Cardiac septum (tissue), 1 donor: ENCODE results near the gene KCNT1. TPM values are rescaled to one million over a fixed set of nuclear protein-coding genes. Genes with fewer than 3 reads are reported as not detected.

ENCODE experiments used
- DNase-seq: peaks from one replicate; pipeline ENCODE4 v3.0.0-alpha.2; 2020; ENCODE audit warnings: low spot score
- intact Hi-C: fragments of 100-400 bp; cut with DNase I; formaldehyde crosslinking; loops from one replicate; pipeline ENCODE4 v1.14.0; 2022
- total RNA-seq: library from RNA; stranded (reverse); fragmentation: NEBNext Ultra II Directional; extraction: Animal tissue kit (Norgen Biotek cat#: 25700); gene quantifications from one replicate; pipeline ENCODE4 v1.2.1, GENCODE V29; 2021
- donor health status: DM: no; HTN: no; CAD: no.

KCNT1 gene
- total RNA-seq, 1 donor from 2014 or later, result 1.2 TPM

DNA sequence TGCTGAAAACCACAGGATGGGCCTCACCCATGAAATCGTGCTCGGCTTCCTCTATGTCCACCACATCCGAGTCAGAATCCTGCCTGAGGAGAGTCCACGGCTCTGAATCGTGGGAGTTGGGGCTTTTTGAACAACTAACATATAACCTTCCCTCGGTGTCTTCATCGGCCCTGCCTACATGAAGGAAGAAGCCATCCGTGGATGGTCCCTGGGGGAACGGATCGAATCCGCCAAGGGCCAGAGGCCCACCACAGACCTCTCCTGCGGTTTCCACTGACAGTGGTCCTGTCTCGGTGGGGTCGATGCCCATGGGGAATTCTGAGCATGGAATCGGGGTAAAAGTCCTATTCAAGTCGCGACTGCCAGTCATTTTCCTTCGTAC is 120.4 kb downstream of the KCNT1 start:
- DNase-seq, result no peak
- intact Hi-C loops, result no loop called here

DNA sequence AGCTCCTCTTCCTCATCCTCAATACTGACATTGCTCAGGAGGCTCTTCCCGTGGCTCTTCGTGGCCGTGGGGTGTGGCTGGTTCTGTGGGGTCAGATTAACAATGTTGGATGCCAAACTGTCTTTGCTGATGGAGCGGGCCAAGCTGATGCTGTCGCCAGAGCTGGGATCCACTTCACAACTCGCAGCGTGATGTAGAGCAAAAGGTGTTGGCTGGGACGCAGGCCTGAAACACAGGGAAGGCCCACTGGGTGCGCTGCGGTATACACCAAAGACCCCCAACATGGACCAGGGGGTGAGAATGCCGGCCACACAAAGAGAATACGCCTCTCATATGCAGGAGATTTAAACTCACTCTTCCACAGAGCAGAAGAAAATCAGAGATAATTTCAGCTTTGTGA is 121.1 kb downstream of the KCNT1 start:
- DNase-seq, result peak; percentile 56
- intact Hi-C loops, result no loop called here

DNA sequence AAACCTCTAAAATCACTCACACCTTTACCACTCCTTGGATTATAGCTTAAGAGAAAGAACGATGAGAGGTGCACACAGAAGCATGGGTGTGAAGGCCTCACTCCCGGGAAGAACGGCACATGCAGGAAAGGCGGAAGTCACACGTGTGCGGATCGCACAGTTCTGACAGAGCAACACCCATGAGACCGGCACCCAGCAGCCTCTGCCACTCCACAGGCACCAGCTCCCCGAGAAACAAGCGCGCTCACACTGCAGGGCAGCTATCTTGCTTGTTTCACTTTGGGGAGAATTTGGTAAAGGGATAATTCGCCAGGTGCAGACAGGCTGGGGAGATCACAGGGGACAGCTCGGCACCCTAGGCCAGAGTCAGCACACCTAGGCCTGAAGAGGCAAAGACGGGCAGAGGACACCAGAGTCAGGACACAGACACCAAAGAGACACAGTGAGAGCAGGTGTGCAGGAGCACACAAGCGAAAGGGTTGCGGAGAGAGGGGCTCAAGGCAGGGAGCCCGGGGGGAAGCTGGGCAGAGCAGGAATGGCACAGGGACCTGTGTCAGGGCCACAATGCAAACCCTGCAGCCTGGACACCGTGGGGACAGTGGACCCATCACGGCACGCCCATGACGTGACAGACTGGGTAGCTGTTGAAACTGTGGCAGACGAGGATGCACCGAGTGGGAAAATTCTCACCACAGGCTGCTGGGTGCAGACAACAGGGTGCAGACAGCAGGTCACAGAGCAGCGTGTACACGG is 123.6 kb downstream of the KCNT1 start:
- intact Hi-C loops, result no loop called here
- DNase-seq, result peak; percentile 38

DNA sequence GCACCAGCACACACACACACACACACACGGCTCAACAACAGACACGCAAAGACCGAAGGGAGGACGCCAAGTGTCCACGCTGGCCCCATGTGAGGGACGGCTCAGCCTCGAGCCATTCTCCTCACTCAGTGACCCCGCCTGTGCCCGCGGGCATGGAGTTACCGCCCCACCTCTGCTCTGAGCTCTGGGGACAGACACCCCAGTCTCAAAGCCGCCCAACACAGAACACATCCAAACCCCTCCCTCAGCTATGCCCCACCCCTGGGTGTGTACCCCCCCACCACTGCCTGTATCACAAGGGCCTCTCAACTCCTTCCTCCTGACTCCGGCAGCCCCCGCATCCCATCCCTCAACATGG is 124.2 kb downstream of the KCNT1 start:
- intact Hi-C loops, result no loop called here
- DNase-seq, result peak; percentile 6

DNA sequence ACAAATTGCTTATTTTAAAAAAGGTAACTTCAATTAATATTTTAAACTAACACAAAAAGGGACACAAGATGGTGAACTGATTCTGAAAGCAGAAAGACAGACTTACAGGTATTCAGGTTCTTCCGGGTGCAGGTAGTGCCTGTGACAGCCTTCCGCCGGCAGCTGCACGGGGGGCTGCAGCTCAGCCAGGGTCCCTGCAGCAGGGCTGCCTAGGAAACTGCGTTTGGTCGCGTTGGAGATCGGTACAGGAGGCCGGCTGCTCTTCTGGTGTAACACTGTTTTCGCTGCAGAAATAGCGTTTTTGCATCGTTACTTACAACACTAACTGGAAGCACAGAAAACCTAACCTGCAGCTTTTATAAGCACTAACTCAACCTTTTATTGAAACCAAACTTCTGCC is 125.3 kb downstream of the KCNT1 start:
- intact Hi-C loops, result no loop called here
- DNase-seq, result peak; percentile 10

DNA sequence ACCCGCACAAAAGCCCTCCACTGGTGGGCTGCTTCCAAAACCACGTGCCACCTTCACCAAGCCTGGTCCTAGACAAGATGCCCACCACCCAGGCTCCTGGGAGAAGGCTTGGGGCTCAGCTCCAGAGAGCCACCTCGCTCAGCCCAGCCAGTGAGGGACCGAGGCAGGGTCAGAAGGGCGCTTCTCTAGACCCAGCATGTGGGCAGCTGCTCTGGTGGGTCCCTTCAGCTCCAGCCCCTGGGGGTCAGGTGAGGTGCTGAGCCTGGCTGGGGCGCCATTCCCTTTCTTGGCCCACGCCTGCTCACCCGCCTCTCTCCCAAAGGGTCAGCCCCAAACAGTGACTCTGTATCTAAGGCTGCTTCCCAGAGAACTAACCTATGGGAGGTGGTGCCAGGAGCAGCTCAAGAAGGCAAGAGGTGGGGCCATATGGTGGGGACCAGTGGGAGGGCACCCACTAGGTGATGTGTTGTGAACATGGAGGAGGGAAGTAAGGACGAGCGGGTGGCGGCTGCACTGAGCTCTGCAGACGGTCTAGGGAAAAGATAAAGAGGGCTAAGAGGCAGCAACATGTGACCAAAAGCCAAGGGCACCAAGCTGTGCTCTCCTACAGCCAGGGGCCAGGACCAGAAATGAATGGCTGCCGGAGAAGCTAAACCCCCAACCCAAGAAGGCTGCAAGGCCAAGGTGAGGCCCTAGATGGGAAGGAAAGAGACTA is 126.0 kb downstream of the KCNT1 start:
- intact Hi-C loops, result no loop called here
- DNase-seq, result peak; percentile 70

DNA sequence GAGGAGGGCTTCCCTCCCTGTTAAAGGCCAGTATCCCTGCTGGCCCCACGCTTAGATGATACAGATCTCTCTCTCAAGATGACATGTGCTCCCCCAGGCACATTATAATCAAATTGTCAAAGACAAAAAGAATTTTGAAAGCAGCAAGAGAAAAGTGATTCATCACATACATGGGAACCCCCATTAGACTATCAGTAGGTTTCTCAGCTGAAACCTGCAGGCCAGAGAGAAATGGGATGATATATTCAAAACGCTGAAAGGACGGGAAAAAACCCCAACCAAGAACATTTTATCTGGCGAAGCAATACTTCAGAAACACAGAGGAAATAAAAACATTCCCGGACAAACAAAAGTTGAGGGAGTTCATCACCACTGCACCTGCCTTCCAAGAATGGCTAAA is 126.7 kb downstream of the KCNT1 start:
- intact Hi-C loops, result no loop called here

DNA sequence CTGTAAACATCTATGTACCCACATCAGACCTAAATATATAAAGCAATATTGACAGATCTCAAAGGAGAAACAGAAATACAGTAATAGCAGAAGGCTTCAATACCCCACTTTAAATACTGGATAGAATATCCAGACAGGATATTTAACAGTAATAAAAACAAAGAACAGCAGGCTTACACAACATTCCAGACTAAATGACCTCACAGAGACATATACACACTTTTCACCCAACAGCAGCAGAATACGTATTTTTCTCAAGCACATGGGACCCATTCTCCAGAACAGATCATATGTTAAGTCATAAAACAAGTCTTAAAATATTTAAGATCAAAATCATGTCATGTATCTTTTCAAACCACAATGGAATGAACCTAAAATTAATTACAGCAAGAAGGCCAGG is 128.5 kb downstream of the KCNT1 start:
- DNase-seq, result no peak
- intact Hi-C loops, result no loop called here

More for the DNA sequence above, 126.7 kb downstream of the KCNT1 start:
- no peak for DNase-seq

DNA sequence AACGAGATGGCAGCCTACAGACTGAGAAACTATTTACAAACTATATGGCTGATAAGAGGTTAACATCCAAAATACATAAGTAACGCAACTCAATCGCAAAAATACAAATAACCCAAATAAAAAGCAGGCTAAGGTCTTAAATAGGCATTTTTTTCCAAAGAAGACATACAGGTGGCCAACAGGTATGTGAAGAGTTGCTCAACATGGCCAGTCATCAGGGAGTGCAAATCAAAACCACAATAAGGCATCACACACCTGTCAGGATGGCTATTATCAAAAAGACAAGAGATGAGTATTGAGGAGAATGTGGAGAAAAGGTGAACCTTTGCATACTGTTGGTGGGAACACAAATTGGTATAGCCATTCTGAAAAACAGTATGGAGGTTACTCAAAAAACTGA is 131.9 kb downstream of the KCNT1 start:
- intact Hi-C loops, result no loop called here
- no peak for DNase-seq

DNA sequence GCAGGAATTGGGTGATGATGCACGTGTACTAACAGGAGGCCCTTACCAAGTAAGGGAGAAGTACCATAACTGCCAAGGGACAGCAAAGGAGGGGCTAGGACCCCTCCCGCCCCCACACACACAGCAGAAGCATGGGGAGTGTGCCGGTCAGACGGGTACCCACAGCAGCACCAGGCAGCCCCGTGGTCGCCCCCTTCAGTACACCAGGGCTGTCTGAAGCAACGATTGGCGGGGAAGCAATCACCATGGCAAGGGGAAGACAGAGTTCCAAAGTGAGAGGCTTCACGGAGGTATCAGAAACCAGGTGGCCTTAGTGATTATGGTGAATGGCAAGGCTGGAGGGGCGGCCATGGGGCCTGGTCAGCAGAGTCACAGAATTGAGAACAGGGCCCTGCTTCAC is 133.1 kb downstream of the KCNT1 start:
- no peak for DNase-seq
- intact Hi-C loops, result no loop called here

DNA sequence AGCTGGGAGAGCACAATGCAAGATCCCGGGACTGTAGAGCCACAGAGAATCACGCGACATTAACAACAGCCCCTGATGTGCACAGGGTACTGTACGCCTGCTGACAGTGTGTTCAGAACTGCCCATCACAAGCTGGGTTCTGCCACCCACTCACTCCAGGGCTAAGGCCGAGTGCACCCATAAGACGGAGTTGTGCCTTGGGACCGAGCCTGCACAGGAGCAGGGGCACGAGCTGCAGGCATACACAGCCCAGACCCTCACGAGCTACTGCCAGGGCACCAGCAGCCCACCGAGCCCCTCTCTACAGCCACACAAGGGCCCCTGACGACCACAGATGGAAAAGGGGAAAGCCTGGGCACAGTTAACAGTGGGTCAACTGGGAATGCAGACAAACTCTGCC is 137.5 kb downstream of the KCNT1 start:
- intact Hi-C loops, result no loop called here
- DNase-seq, result peak; percentile 46

DNA sequence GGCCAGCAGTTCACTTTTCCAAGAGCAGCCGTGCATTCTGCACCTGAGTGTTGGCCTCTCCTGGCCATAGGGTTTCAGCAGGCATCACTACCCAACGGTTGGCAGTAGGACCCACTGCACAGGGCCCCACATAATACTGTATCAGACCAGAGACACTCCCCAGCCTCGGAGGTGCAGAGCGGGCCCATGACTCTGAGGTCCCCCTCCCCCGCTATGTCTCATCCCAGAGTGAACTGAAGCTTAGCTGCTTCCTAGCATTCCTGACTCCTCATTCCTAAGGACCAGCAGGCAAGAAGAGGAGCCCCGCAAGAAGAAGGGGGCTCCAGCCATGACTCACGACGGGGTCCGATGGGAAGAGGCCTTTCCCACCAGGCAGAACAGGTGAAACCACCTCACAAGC is 138.1 kb downstream of the KCNT1 start:
- DNase-seq, result no peak
- intact Hi-C loops, result no loop called here

DNA sequence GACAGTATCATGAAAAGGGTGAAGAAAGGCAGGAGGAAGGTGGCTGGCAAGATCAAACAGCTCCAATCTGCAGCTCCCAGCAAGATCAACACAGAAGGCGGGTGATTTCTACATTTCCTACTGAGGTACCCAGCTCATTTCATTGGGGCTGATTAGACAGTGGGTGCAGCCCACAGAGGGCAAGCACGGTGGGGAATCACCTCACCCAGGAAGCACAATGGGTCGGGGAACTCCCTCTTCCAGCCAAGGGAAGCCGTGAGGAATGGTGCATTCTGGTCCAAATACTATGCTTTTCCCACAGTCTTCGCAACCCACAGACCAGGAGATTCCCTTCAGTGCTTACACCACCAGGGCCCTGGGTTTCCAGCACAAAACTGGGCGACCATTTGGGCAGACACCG is 138.6 kb downstream of the KCNT1 start:
- peak; percentile 50 for DNase-seq
- intact Hi-C loops, result no loop called here

Other genes with a start within 250 kb of the KCNT1 start
- 26.3 TPM for gene PPP1R26, start 222.4 kb upstream of the KCNT1 start, total RNA-seq
- 37.2 TPM for gene MRPS2, start 201.5 kb upstream of the KCNT1 start, total RNA-seq
- gene LCN1, start 180.7 kb upstream of the KCNT1 start, total RNA-seq, result not detected
- gene OBP2A, start 156.1 kb upstream of the KCNT1 start, total RNA-seq, result not detected
- gene PAEP, start 140.4 kb upstream of the KCNT1 start, total RNA-seq, result not detected
- gene GLT6D1, start 62.6 kb upstream of the KCNT1 start, total RNA-seq, result not detected
- gene LCN9, start 38.9 kb upstream of the KCNT1 start, total RNA-seq, result not detected
- not detected for gene SOHLH1, start 2.7 kb upstream of the KCNT1 start, total RNA-seq
- gene CAMSAP1, start 205.4 kb downstream of the KCNT1 start, total RNA-seq, result 25.5 TPM